Left ventricle myocardium inferior (tissue), 1 donor: ENCODE measurements around the gene MPEG1. TPM values are rescaled to one million over a fixed set of nuclear protein-coding genes. Genes with fewer than 3 reads are reported as not detected.

Source experiments
- DNase-seq: peaks from one replicate; pipeline ENCODE4 v3.0.0-alpha.2; 2020
- H3K27ac ChIP-seq: fragments of 200-600 bp; replicated peaks from 2 replicates; pipeline ENCODE4 v1.8.0; 2021
- H3K27me3 ChIP-seq: fragments of 200-600 bp; 2 replicates; pipeline ENCODE4 v1.8.0; 2021; ENCODE audit warnings: low read depth
- H3K36me3 ChIP-seq: fragments of 200-600 bp; 2 replicates; pipeline ENCODE4 v1.8.0; 2021
- H3K4me1 ChIP-seq: fragments of 200-600 bp; 2 replicates; pipeline ENCODE4 v1.8.0; 2021
- H3K4me3 ChIP-seq: fragments of 200-600 bp; 2 replicates; pipeline ENCODE4 v1.8.0; 2021; ENCODE audit warnings: mild to moderate bottlenecking, moderate library complexity
- H3K9me3 ChIP-seq: fragments of 200-600 bp; replicated peaks from 2 replicates; pipeline ENCODE4 v1.8.0; 2021
- intact Hi-C: fragments of 100-400 bp; cut with micrococcal nuclease; formaldehyde crosslinking; loops from one replicate; pipeline ENCODE4 v1.11.0; 2022
- total RNA-seq: library from RNA; stranded (reverse); fragmentation: NEBNext Ultra II Directional; extraction: Animal tissue kit (Norgen Biotek cat#: 25700); gene quantifications from one replicate; pipeline ENCODE4 v1.2.1, GENCODE V29; 2021
- TF ChIP-seq, protein P1 (sequence below): fragments of 200-600 bp; IDR thresholded peaks from 2 replicates; pipeline ENCODE4 v1.8.0; 2021; ENCODE audit warnings: antibody characterized with exemption, mild to moderate bottlenecking, borderline replicate concordance
- donor health status: DM: no; HTN: yes; CAD: no; lungs with severe emphysema.

The MPEG1 gene
- total RNA-seq, 1 donor from 2014 or later: 9.5 TPM

DNA sequence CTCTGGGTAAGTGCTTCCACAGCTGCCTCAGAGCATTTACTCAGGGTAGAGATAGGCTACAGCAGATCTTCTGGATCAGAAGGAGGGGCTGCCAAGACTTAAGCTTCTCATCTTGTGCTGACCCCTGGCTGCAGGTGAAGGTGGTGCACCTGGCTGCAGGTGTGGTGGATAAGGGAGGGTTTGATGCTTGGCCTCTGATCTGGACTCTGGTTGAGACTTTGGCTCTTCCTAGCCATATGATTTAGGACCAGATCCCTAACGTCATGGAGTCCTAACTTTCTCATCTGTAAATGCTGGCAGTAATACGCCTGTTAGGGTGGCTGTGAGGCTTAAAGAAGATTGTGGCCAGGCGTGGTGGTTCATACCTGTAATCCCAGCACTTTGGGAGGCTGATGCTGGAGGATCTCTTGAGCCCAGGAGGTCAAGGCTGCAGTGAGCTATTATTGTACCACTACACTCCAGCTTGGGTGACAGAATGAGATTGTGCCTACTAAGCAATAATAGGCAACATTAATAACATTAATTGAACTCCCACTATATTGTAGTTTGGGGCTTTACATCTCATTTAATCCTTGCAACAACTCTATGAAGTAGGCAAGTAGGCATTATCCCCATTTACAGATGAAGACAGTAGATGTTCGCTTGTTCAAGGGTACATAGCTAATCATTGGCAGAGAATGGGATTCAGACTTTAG lies 30.1 kb downstream of the MPEG1 start:
- Histone ChIP-seq H3K4me1 (peaks cover 31% of the 10 kb centered on the region), H3K36me3 (peaks cover 12% of the 10 kb centered on the region), H3K27me3 (no peaks in the 10 kb centered on the region), H3K27ac (peak overlapping the region; percentile 57), H3K4me3 (no peak overlapping the region), H3K9me3 (peaks cover 12% of the 10 kb centered on the region)
- TF ChIP-seq, protein P1, sequence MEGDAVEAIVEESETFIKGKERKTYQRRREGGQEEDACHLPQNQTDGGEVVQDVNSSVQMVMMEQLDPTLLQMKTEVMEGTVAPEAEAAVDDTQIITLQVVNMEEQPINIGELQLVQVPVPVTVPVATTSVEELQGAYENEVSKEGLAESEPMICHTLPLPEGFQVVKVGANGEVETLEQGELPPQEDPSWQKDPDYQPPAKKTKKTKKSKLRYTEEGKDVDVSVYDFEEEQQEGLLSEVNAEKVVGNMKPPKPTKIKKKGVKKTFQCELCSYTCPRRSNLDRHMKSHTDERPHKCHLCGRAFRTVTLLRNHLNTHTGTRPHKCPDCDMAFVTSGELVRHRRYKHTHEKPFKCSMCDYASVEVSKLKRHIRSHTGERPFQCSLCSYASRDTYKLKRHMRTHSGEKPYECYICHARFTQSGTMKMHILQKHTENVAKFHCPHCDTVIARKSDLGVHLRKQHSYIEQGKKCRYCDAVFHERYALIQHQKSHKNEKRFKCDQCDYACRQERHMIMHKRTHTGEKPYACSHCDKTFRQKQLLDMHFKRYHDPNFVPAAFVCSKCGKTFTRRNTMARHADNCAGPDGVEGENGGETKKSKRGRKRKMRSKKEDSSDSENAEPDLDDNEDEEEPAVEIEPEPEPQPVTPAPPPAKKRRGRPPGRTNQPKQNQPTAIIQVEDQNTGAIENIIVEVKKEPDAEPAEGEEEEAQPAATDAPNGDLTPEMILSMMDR: no peak
- DNase-seq: no peak
- intact Hi-C loops: no loop called here

DNA sequence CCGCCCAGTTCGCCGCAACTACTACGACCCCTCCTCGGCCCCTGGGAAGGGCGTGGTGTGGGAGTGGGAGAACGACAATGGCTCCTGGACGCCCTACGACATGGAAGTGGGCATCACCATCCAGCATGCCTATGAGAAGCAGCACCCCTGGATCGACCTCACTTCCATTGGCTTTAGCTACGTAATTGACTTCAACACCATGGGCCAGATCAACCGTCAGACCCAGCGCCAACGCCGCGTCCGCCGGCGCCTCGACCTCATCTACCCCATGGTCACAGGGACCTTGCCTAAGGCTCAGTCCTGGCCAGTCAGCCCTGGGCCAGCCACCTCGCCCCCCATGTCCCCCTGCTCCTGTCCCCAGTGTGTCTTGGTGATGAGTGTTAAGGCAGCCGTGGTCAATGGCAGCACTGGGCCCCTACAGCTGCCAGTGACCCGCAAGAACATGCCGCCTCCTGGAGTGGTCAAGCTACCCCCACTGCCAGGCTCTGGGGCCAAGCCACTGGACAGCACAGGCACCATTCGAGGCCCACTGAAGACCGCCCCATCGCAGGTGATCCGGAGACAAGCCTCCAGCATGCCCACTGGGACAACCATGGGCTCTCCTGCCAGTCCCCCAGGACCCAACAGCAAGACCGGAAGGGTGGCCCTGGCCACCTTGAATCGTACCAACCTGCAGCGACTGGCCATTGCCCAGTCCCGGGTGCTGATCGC lies 30.8 kb downstream of the MPEG1 start:
- Histone ChIP-seq H3K36me3 (peaks cover 12% of the 10 kb centered on the region), H3K27me3 (no peaks in the 10 kb centered on the region), H3K4me3 (no peak overlapping the region), H3K9me3 (peaks cover 12% of the 10 kb centered on the region), H3K27ac (no peak overlapping the region), H3K4me1 (peaks cover 31% of the 10 kb centered on the region)
- TF ChIP-seq, protein P1: no peak
- no peak for DNase-seq
- intact Hi-C loops: no loop called here

DNA sequence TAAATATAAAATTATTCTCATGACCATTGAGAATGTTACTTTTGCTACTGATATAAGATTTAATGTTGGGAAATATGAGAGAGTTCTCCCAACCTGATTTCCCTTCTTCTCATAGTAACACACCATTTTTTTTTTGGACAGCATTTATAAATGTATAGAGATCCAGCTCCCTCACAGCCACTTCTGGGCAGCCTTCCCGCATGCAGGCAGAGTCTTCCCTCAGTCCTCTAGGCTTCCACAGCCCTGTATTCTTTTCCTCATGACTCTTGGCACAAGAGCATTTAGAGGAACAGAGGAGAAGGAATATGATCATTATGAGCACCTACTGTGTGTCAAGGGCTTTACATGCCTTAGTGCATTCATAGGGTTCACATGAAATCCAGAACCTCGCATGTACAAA lies 31.8 kb downstream of the MPEG1 start:
- peaks cover 12% of the 10 kb centered on the region for H3K36me3 ChIP-seq
- H3K27ac ChIP-seq: no peak overlapping the region
- no peak overlapping the region for H3K4me3 ChIP-seq
- H3K27me3 ChIP-seq: no peaks in the 10 kb centered on the region
- intact Hi-C loops: no loop called here
- H3K9me3 ChIP-seq: peaks cover 12% of the 10 kb centered on the region
- no peak for DNase-seq
- TF ChIP-seq, protein P1: no peak
- H3K4me1 ChIP-seq: peaks cover 23% of the 10 kb centered on the region

DNA sequence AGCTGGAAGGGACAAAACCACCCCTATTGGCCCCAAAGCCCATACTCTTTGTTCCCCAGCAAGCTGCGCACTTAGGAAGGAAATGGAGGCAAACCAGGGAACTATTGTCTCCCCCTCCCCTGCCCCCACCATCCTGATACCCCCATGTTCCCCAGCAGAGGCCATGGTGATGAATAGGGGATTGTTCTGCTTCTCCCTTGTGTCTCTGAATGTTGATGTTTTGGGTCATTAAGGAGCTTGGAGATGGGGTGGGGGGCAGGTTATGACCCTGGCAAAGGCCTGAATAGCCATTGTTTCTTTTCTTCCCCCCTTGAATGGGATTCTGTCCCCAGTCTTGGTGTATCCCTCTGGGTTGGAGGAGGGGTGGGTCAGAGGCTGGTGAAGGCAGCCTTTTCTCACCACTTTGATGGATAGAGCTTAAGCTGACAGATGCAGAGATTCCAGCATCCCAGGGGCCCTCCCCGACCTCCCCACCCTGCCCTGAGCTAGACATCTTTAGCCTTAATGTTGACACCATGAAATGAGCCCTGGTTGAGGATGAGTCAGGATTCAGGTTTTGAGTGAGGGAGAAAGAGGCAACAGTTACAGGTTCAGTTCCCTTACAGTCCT lies 32.5 kb downstream of the MPEG1 start:
- no peaks in the 10 kb centered on the region for H3K27me3 ChIP-seq
- TF ChIP-seq, protein P1: no peak
- H3K4me1 ChIP-seq: peaks cover 19% of the 10 kb centered on the region
- H3K27ac ChIP-seq: no peak overlapping the region
- no peak for DNase-seq
- intact Hi-C loops: no loop called here
- H3K4me3 ChIP-seq: no peak overlapping the region
- peaks cover 12% of the 10 kb centered on the region for H3K9me3 ChIP-seq
- peaks cover 12% of the 10 kb centered on the region for H3K36me3 ChIP-seq

DNA sequence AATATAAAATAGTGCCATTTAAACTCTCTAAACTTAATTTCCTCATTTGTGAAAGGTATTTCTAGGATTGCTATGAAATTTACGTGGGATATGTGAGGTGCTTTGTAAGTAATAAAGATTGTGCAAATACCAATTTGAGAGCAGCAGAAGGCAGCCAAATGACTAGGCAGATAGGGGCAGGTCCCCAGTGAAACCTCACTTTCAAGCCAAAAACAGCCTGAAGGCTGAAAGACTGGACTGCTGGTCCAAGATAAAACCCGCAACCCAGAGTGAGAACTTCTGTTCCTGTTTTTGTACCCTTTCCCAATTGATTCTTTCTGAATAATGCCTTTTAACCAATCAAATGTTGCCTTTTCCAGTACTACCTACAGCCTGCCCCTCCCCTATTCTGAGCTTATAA lies 33.6 kb downstream of the MPEG1 start:
- no peak for DNase-seq
- TF ChIP-seq, protein P1: no peak
- Histone ChIP-seq H3K9me3 (peaks cover 12% of the 10 kb centered on the region), H3K4me3 (no peak overlapping the region), H3K4me1 (peaks cover 17% of the 10 kb centered on the region), H3K27ac (no peak overlapping the region), H3K27me3 (no peaks in the 10 kb centered on the region), H3K36me3 (peaks cover 12% of the 10 kb centered on the region)
- intact Hi-C loops: loop anchor here (10.0 kb wide), 1 partner anchor 246 kb away; the partner anchor contains the start of gene OR5A2
